ENCODE measurements around the gene FOXF2. TPM values are rescaled to one million over a fixed set of nuclear protein-coding genes. Genes with fewer than 3 reads are reported as not detected.

FOXF2 gene
- total RNA-seq, 1 donor from 2014 or later = 0.61 TPM

DNA sequence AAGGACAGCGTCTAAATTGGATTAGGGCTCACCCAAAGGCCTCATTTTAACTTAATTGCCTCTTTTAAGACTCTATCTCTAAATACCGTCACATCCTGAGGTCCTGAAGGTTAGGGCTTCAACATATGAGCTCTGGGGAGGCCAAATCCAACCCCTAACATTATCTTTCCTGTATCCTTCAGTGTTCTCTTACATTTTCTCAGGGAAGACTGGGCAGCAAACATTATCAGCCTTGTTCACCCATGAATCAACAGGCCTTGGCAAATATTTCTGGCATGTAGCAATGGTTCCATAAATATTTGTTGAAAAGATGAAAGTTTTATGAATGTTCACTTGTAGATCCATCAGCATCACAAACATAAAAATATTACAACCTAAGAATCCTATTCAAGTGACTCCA is 24.6 kb upstream of the FOXF2 start:
- no peaks in the 10 kb centered on the region for H3K9me3 ChIP-seq (ENCODE audit: insufficient read depth, low read depth, low read length)
- Mint-ChIP-seq H3K27ac (ENCODE audit: unreplicated experiment) (no peak overlapping the region), H3K9me3 (ENCODE audit: unreplicated experiment) (peaks cover 13% of the 10 kb centered on the region), H3K27me3 (ENCODE audit: low read depth, unreplicated experiment) (peaks cover 47% of the 10 kb centered on the region), H3K36me3 (ENCODE audit: low read depth, unreplicated experiment) (no peaks in the 10 kb centered on the region), H3K4me1 (ENCODE audit: low read depth, unreplicated experiment) (peaks cover 3% of the 10 kb centered on the region), H3K4me3 (ENCODE audit: unreplicated experiment) (no peak overlapping the region)
- peaks cover 2% of the 10 kb centered on the region for H3K27me3 ChIP-seq (ENCODE audit: insufficient read depth, low read length)
- TF ChIP-seq EZH2 (IDR thresholded peaks at IDR 0.05; ENCODE audit: insufficient read depth, low read length) = no peak
- TF ChIP-seq CTCF (IDR thresholded peaks at IDR 0.05; ENCODE audit: insufficient read depth, low read depth, low read length) = no peak
- H3K36me3 ChIP-seq (ENCODE audit: insufficient read depth, low read length) = no peaks in the 10 kb centered on the region
- no peak for FAIRE-seq
- no peak overlapping the region for H3K27ac ChIP-seq (ENCODE audit: low read depth, low read length)
- no peaks in the 10 kb centered on the region for H3K79me2 ChIP-seq (ENCODE audit: insufficient read depth, low read length)
- no peak for DNase-seq (ENCODE audit: low read depth)
- H4K20me1 ChIP-seq (ENCODE audit: insufficient read depth, low read length) = no peaks in the 10 kb centered on the region
- no peak overlapping the region for H3K4me3 ChIP-seq (ENCODE audit: insufficient read depth, low read depth, low read length)
- H3K9ac ChIP-seq (ENCODE audit: low read length) = no peak overlapping the region
- H3K4me2 ChIP-seq (ENCODE audit: low read length) = no peak overlapping the region
- no peaks in the 10 kb centered on the region for H3K4me1 ChIP-seq (ENCODE audit: insufficient read depth, low read length)
- no peak overlapping the region for H2AFZ ChIP-seq (ENCODE audit: low read depth, low read length)

- no peaks in the 10 kb centered on the region for H3K36me3 ChIP-seq (ENCODE audit: insufficient read depth, low read length)
- H2AFZ ChIP-seq (ENCODE audit: low read depth, low read length) = no peak overlapping the region
- no peaks in the 10 kb centered on the region for H4K20me1 ChIP-seq (ENCODE audit: insufficient read depth, low read length)
- no peak for TF ChIP-seq EZH2 (IDR thresholded peaks at IDR 0.05; ENCODE audit: insufficient read depth, low read length)
- no peak overlapping the region for H3K27ac ChIP-seq (ENCODE audit: low read depth, low read length)
- H3K9me3 ChIP-seq (ENCODE audit: insufficient read depth, low read depth, low read length) = no peaks in the 10 kb centered on the region
- DNase-seq (ENCODE audit: low read depth) = no peak
- H3K4me1 ChIP-seq (ENCODE audit: insufficient read depth, low read length) = no peaks in the 10 kb centered on the region
- no peak overlapping the region for H3K4me3 ChIP-seq (ENCODE audit: insufficient read depth, low read depth, low read length)
- no peaks in the 10 kb centered on the region for H3K79me2 ChIP-seq (ENCODE audit: insufficient read depth, low read length)
- peaks cover 3% of the 10 kb centered on the region for H3K4me1 Mint-ChIP-seq (ENCODE audit: low read depth, unreplicated experiment)
- H3K9me3 Mint-ChIP-seq (ENCODE audit: unreplicated experiment) = peaks cover 15% of the 10 kb centered on the region
- no peaks in the 10 kb centered on the region for H3K36me3 Mint-ChIP-seq (ENCODE audit: low read depth, unreplicated experiment)
- peaks cover 54% of the 10 kb centered on the region for H3K27me3 Mint-ChIP-seq (ENCODE audit: low read depth, unreplicated experiment)
- no peak overlapping the region for H3K4me3 Mint-ChIP-seq (ENCODE audit: unreplicated experiment)
- H3K27me3 ChIP-seq (ENCODE audit: insufficient read depth, low read length) = peaks cover 2% of the 10 kb centered on the region
- no peak for FAIRE-seq
- no peak overlapping the region for H3K9ac ChIP-seq (ENCODE audit: low read length)
- H3K27ac Mint-ChIP-seq (ENCODE audit: unreplicated experiment) = no peak overlapping the region
- no peak overlapping the region for H3K4me2 ChIP-seq (ENCODE audit: low read length)
Observed at GRCh38 chr6:1365686-1366085, 23.7 kb upstream of the FOXF2 start.

DNA sequence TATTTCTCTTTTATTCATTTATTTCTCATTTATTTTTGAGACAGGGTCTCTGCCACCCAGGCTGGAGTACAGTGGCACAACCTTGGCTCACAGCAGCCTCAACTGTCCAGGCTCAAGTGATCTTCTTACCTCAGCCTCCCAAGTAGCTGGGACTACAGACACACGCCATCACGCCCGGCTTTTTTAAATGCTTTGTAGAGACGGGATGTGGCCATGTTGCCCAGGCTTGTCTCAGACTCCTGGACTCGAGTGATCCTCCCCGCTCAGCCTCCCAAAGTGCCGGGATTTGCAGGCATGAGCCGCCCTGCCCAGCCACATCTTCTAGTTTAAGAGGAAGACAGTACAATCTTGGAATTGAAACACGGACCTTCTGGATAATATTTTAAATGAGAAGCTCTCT is 21.6 kb upstream of the FOXF2 start:
- DNase-seq (ENCODE audit: low read depth) (no peak), FAIRE-seq (no peak)
- H3K4me1 Mint-ChIP-seq (ENCODE audit: low read depth, unreplicated experiment) = peaks cover 3% of the 10 kb centered on the region
- no peaks in the 10 kb centered on the region for H3K4me1 ChIP-seq (ENCODE audit: insufficient read depth, low read length)
- no peak for TF ChIP-seq CTCF (IDR thresholded peaks at IDR 0.05; ENCODE audit: insufficient read depth, low read depth, low read length)
- TF ChIP-seq EZH2 (IDR thresholded peaks at IDR 0.05; ENCODE audit: insufficient read depth, low read length) = no peak
- H3K27me3 Mint-ChIP-seq (ENCODE audit: low read depth, unreplicated experiment) = peaks cover 63% of the 10 kb centered on the region
- H2AFZ ChIP-seq (ENCODE audit: low read depth, low read length) = no peak overlapping the region
- H3K4me2 ChIP-seq (ENCODE audit: low read length) = no peak overlapping the region
- H3K27me3 ChIP-seq (ENCODE audit: insufficient read depth, low read length) = peaks cover 4% of the 10 kb centered on the region
- no peaks in the 10 kb centered on the region for H4K20me1 ChIP-seq (ENCODE audit: insufficient read depth, low read length)
- no peaks in the 10 kb centered on the region for H3K36me3 Mint-ChIP-seq (ENCODE audit: low read depth, unreplicated experiment)
- peaks cover 22% of the 10 kb centered on the region for H3K9me3 Mint-ChIP-seq (ENCODE audit: unreplicated experiment)
- no peak overlapping the region for H3K27ac Mint-ChIP-seq (ENCODE audit: unreplicated experiment)
- no peak overlapping the region for H3K4me3 Mint-ChIP-seq (ENCODE audit: unreplicated experiment)
- no peak overlapping the region for H3K4me3 ChIP-seq (ENCODE audit: insufficient read depth, low read depth, low read length)
- no peak overlapping the region for H3K27ac ChIP-seq (ENCODE audit: low read depth, low read length)
- H3K36me3 ChIP-seq (ENCODE audit: insufficient read depth, low read length) = no peaks in the 10 kb centered on the region
- H3K9ac ChIP-seq (ENCODE audit: low read length) = no peak overlapping the region
- no peaks in the 10 kb centered on the region for H3K79me2 ChIP-seq (ENCODE audit: insufficient read depth, low read length)
- H3K9me3 ChIP-seq (ENCODE audit: insufficient read depth, low read depth, low read length) = peaks cover 5% of the 10 kb centered on the region
